BJ (cell line): Measurements from ENCODE around the gene KMT2C. TPM values are rescaled to one million over a fixed set of nuclear protein-coding genes. Genes with fewer than 3 reads are reported as not detected.
"Not testable (repeated sequence)": the region's sequence is repeated elsewhere in the genome, so short reads cannot be mapped to it uniquely, and the experiment has no call there.

ENCODE experiments used
- CTCF ChIA-PET: fragments of 350-600 bp; formaldehyde crosslinking; extraction: SDS; loops from one replicate; lab custom pipeline; 2021; ENCODE audit warnings: antibody characterized with exemption, inconsistent platforms; lab: Yijun Ruan, JAX
- POLR2A ChIA-PET: fragments of 300-600 bp; sonication (Branson Sonifier 250); formaldehyde crosslinking; extraction: SDS; loops from one replicate; lab custom pipeline; 2021; ENCODE audit warnings: antibody characterized with exemption; lab: Charles Lee
- DNase-seq: peaks from one replicate; pipeline ENCODE4 v3.0.0-alpha.2; 2011; ENCODE audit warnings: low read depth
- H3K27me3 ChIP-seq: 2 replicates; pipeline ENCODE4 v1.6.0; 2011; ENCODE audit warnings: low read length; ENCODE audit not compliant: control insufficient read depth, insufficient read depth
- H3K36me3 ChIP-seq: 2 replicates; pipeline ENCODE4 v1.5.1; 2011; ENCODE audit warnings: low read length; ENCODE audit not compliant: control insufficient read depth, insufficient read depth
- H3K4me3 ChIP-seq: 2 replicates; pipeline ENCODE4 v1.5.1; 2011; ENCODE audit warnings: low read depth, mild to moderate bottlenecking, control low read depth, low read length
- CTCF ChIP-seq: IDR thresholded peaks from 2 replicates; pipeline ENCODE4 v1.5.1; 2011; ENCODE audit warnings: low read depth, mild to moderate bottlenecking, control low read depth, inconsistent platforms, low read length, moderate library complexity; ENCODE audit not compliant: insufficient read depth
- polyA plus RNA-seq: library from polyadenylated mRNA; depleted of rRNA; stranded (reverse); fragments of >200 nt; gene quantifications from 2 replicates; pipeline ENCODE4 v1.2.3, GENCODE V29; 2011

Gene KMT2C
- polyA plus RNA-seq, 1 experiment, result 6.9 TPM

GRCh38 chr7:152313831-152314604, 121.8 kb downstream of the KMT2C start:
- no peak for TF ChIP-seq CTCF
- CTCF ChIA-PET, result no interaction called here
- H3K36me3 ChIP-seq, result no peaks in the 10 kb centered on the region; the same call in 1 of the 2 replicates
- H3K27me3 ChIP-seq, result no peaks in the 10 kb centered on the region
- DNase-seq, result peak; percentile 37
- POLR2A ChIA-PET, result no interaction called here
- H3K4me3 ChIP-seq, result no peak overlapping the region

GRCh38 chr7:152313217-152313616, 122.6 kb downstream of the KMT2C start:
- H3K4me3 ChIP-seq, result no peak overlapping the region
- no peak for DNase-seq
- ChIA-PET CTCF (no interaction called here), POLR2A (no interaction called here)
- no peak for TF ChIP-seq CTCF
- peaks cover under 1% of the 10 kb centered on the region; the same call in 1 of the 2 replicates for H3K36me3 ChIP-seq
- no peaks in the 10 kb centered on the region for H3K27me3 ChIP-seq

- ChIA-PET CTCF (no interaction called here), POLR2A (no interaction called here)
- no peak for DNase-seq
- no peak for TF ChIP-seq CTCF
- peaks cover 1% of the 10 kb centered on the region; the same call in 1 of the 2 replicates for H3K36me3 ChIP-seq
- H3K27me3 ChIP-seq, result no peaks in the 10 kb centered on the region
- H3K4me3 ChIP-seq, result no peak overlapping the region
Measured at GRCh38 chr7:152312316-152312715, 123.5 kb downstream of the KMT2C start.

- POLR2A ChIA-PET, result no interaction called here
- no peak overlapping the region for H3K4me3 ChIP-seq
- TF ChIP-seq CTCF, result no peak
- CTCF ChIA-PET, result interaction anchor here (0.5 to 1.0 kb wide), 2 partner anchors 22 to 32 kb away, joined by 3 to 4 read pairs; no protein-coding TSS in a partner anchor
- H3K27me3 ChIP-seq, result no peaks in the 10 kb centered on the region
- no peak for DNase-seq
- peaks cover 1% of the 10 kb centered on the region; the same call in 1 of the 2 replicates for H3K36me3 ChIP-seq
Measured at GRCh38 chr7:152307902-152308301, 127.9 kb downstream of the KMT2C start.

GRCh38 chr7:152299542-152300143, 136.2 kb downstream of the KMT2C start:
- H3K4me3 ChIP-seq, H3K27me3 ChIP-seq, H3K36me3 ChIP-seq, CTCF ChIA-PET, POLR2A ChIA-PET, DNase-seq: not testable (repeated sequence)
